Measurements from ENCODE around the gene ITGA8.
"Not testable (repeated sequence)": the region's sequence is repeated elsewhere in the genome, so short reads cannot be mapped to it uniquely, and the experiment has no call there.

Gene ITGA8

GRCh38 chr10:15489431-15489830 is 230.3 kb downstream of the ITGA8 start:
- no peak for DNase-seq

GRCh38 chr10:15487376-15487775 is 232.3 kb downstream of the ITGA8 start:
- DNase-seq = no peak

GRCh38 chr10:15486404-15486803 is 233.3 kb downstream of the ITGA8 start:
- DNase-seq = no peak

GRCh38 chr10:15485684-15486316 is 233.9 kb downstream of the ITGA8 start:
- no peak for DNase-seq

- DNase-seq = no peak
These were observed 234.7 kb downstream of the ITGA8 start for GRCh38 chr10:15485027-15485426.

DNA sequence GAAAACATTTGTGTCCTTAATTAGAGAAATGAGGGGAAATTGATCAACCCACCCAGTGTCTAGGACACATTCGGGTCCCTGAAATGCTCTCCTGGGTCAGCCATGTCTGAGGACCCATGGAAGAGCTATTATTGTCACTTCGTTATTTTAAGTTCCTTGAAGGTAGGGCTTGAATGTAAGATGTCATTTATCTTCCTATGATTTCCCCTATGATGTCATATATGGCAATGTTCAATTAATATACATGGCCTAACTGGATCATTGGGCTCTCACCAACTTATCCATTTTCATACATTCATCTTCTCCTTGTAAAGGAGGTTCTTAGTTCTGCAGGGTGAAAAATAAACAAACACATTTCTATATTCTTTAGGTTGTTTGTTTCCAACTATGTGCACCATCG is 235.6 kb downstream of the ITGA8 start:
- DNase-seq = no peak

GRCh38 chr10:15483215-15484075 is 236.3 kb downstream of the ITGA8 start:
- DNase-seq = no peak

- no peak for DNase-seq
These were observed 237.6 kb downstream of the ITGA8 start for GRCh38 chr10:15482156-15482555.

DNA sequence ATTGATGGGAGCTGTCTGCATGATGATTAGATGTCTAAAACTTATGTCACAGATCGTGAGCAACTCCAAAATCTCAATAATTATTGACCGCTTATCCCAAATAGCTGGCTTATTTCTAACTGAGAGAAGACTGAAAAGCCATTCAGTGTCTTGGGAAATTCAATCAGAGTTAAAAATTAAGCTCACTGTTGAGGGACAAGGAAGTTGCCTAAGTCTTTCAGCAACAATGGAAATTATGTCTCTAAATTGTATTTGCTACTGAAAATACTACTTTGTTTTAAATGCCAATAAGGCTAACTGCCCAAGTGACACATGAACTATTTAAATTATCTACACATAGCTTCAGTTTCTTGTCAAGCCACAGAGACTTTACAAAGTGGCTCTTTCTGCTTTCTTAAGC is 240.8 kb downstream of the ITGA8 start:
- DNase-seq = no peak

GRCh38 chr10:15478429-15478828 is 241.3 kb downstream of the ITGA8 start:
- no peak for DNase-seq

DNA sequence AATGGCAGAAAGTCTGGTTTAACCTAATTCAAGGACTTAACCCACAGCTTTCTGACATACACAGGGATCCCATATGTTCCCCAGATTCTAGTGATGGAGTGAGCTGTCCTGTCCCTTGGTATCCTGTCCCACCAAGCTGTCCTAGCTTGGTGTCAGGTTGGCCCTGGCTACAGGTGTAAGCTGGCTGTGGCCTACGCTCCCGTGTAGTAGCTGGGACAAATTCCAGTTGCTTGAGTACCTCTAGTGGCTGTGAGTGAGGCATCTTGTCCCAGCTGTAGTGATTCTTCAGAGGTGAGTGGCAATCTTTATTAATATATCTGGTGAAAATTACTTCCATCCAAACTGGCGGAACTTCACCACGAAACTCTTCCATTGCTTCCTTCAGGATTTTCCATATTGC is 243.4 kb downstream of the ITGA8 start:
- no peak for DNase-seq

GRCh38 chr10:15475439-15475838 is 244.3 kb downstream of the ITGA8 start:
- DNase-seq = not testable (repeated sequence)

- no peak for DNase-seq
These were observed 245.1 kb downstream of the ITGA8 start for GRCh38 chr10:15474671-15475070.

- no peak for DNase-seq
These were observed 246.3 kb downstream of the ITGA8 start for GRCh38 chr10:15473396-15473767.

DNA sequence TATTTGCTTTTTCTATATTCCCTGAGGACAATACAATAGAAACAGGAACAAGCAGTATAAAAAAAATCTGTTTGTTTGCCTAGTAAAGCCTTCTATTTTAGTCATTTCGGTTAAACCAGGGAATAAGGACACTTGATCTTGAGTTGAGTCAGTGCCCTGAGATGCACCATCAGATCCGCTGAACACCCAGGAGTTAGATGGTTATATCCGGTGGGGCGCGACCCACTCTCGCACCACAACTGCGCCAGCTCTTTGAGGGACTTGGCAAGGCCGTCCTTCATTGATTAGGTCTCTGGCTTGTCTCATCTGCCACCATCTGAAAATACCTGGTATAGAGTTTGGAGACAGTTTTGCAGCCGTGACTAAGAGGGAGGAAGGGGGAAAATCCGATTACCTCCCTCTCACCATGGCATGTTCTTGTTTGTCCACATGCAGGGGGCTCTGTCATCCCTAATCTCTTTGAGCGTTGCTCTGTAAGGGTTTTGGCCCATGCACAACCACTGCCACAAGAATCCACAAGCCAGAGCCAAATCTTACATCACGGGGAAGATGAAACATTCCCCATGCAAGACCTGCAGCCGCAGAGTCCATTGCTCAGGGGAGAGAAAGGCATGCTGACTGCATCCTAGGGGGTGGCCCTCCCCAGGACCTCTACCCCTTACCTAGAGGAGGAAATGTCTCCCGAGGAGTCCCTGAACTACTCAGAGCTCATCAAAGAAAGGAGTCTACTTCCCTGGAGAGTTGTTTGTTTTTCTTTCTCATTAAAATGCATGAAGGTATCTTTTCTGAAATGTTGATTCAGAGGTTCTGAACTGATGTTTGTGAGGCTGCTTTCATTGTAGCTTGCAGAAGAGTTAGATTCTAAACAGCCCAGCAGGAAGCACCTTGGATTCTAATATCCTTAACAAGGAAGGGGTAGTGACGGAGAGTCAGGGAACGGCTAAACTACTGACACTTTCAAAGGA is 247.0 kb downstream of the ITGA8 start:
- no peak for DNase-seq

- no peak for DNase-seq
These were observed 247.7 kb downstream of the ITGA8 start for GRCh38 chr10:15472008-15472407.

DNA sequence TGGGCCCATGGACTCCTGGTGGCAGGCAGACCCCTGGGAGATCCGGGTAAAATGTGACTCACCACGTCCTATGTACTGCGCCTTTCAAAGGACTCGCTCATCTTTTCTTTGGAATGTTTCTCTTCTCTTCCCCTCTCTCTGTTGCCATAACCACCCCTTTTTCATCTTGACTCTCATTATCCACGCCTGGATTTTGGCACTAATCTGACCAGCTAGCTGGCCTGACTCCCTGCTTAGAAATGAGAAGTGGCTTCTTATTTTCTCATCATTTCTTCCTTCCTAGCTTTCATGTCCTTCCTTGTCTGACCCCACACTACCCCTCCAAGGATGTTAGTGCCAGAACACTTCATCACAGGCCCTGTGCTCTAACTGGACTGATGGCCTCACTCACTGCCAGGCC is 250.6 kb downstream of the ITGA8 start:
- DNase-seq = peak in 2 of 14 donors; percentile 7 to 30

DNA sequence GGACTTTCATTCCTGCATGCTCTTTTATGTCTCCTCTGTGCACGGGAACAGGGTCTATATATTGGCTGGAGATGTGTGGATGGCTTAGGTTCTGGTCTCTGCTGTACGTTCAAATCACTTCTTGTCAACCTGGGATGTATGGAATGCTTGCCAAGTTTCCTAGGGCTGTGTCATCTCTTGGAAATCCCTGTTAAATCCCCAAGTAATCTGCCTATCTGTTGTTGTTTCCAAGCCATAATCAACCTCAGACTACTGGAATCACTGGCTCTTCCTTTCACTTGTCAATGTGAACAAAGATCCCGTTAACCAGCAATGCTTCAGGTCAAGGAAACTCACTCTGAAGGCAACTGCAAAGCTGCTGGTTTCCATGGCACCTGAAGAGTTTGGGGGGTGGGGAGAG is 255.3 kb downstream of the ITGA8 start:
- DNase-seq = no peak
